ENCODE data around the gene TP53BP1.
A peak's percentile ranks its signal among the peaks of the same experiment; 100 is the strongest.

Gene TP53BP1

DNA sequence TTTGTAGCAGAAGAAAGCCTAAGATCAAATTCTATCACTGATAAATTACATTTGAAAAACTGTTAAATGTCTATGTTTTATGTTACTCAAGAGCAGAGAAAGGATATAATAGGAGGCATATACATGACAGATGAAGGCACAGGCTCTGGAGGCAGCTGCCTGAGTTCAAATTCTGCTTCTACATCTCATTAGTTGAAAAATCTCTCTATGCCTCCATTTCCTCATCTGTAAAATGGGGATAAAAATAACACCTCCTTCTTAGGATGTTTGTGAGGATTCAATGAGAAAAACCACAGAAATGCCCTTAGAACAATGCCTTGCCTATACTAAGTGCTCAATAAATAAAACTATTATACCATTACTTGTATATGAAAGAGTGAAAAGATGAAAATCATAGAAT, 21.0 kb downstream of the TP53BP1 start:
- DNase-seq (ENCODE audit: insufficient read length) (no peak), FAIRE-seq (no peak)
- TF ChIP-seq POLR2A (IDR thresholded peaks at IDR 0.05; ENCODE audit: low read depth, low read length) = no peak
- TF ChIP-seq POLR2AphosphoS5 (IDR thresholded peaks at IDR 0.05; ENCODE audit: low read depth, low read length) = no peak
- no peak for TF ChIP-seq TAF1 (IDR thresholded peaks at IDR 0.05; ENCODE audit: borderline replicate concordance, low read depth, low read length)

DNA sequence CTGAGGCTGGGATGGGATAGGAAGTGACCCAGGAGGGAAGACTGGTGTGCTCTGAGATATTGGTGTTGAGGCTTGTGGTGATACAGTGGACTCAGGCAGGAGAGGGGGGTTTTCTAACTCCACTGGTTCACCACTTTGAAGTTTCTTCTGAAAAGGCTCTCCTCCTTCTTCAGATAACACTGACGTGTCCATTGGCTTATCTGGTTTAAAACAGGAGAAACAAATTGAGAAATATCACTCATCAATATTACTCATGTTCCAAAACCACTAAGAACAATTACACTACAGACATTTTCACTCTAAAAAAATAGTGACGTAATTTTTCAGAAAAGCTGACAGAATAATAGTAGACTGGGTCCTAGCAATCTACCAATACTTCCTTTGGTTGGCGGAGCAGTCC, 23.1 kb downstream of the TP53BP1 start:
- no peak for DNase-seq (ENCODE audit: insufficient read length)
- TF ChIP-seq TAF1 (IDR thresholded peaks at IDR 0.05; ENCODE audit: borderline replicate concordance, low read depth, low read length) = no peak
- TF ChIP-seq POLR2A (IDR thresholded peaks at IDR 0.05; ENCODE audit: low read depth, low read length) = no peak
- no peak for TF ChIP-seq POLR2AphosphoS5 (IDR thresholded peaks at IDR 0.05; ENCODE audit: low read depth, low read length)
- FAIRE-seq = no peak

DNA sequence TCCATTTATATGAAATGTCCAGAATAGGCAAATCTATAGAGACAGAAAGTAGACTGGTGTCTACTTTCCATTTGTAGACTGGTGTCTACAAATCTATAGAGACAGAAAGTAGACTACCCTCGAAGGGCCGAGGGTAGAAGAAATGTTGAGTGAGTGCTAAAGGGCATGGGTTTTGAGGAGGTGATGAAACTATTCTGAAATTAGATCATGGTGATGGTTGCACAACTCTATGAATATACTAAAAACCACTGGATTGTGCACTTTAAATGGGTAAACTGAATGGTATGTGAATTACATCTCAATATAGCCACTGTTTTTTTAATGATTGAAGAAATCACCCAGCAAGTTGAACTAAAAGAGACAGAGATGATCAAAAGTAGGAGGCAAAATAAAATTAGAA, 27.9 kb downstream of the TP53BP1 start:
- DNase-seq (ENCODE audit: insufficient read length) (no peak), FAIRE-seq (no peak)
- TF ChIP-seq POLR2AphosphoS5 (IDR thresholded peaks at IDR 0.05; ENCODE audit: low read depth, low read length) = no peak
- no peak for TF ChIP-seq TAF1 (IDR thresholded peaks at IDR 0.05; ENCODE audit: borderline replicate concordance, low read depth, low read length)
- no peak for TF ChIP-seq POLR2A (IDR thresholded peaks at IDR 0.05; ENCODE audit: low read depth, low read length)

DNA sequence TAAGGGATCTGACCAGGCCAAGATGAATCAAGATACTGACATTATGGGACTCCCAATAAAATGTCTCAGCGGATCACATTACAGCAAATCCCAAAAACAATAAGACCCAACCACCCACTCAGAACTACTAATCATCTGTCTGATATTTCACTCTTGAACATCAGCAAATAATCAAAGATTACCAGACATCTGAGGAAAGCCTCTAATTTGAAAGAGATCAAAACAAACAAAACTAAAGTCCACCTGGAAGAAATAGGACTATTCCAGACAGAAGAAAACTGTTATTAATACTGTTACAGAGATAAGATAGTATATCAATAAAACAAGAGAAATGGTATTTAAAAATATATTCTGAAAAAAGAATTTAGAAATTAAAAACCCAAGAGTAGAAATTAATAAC, 29.0 kb downstream of the TP53BP1 start:
- FAIRE-seq (no peak), DNase-seq (ENCODE audit: insufficient read length) (no peak)
- no peak for TF ChIP-seq TAF1 (IDR thresholded peaks at IDR 0.05; ENCODE audit: borderline replicate concordance, low read depth, low read length)

DNA sequence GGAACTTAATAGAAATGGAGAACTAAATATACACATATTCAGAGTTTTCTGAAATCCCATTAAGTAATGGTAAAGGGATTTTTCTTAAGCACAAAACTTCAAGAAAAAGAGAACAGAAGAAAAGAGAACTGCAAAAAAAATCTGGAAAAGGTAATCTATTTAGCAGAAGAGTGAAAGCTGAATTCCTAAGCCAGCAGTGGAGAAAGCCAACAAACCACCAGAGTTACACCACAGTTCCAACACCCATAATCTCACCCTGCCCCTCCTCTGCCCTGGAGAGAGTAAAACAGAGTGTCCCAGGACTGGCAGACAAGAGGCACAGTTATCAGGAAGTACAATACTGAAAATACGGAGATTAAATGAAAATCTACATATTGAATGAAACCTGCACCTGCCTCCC, 29.4 kb downstream of the TP53BP1 start:
- TF ChIP-seq POLR2A (IDR thresholded peaks at IDR 0.05; ENCODE audit: low read depth, low read length) = no peak
- TF ChIP-seq POLR2AphosphoS5 (IDR thresholded peaks at IDR 0.05; ENCODE audit: low read depth, low read length) = no peak
- TF ChIP-seq TAF1 (IDR thresholded peaks at IDR 0.05; ENCODE audit: borderline replicate concordance, low read depth, low read length) = no peak
- FAIRE-seq (no peak), DNase-seq (ENCODE audit: insufficient read length) (no peak)

DNA sequence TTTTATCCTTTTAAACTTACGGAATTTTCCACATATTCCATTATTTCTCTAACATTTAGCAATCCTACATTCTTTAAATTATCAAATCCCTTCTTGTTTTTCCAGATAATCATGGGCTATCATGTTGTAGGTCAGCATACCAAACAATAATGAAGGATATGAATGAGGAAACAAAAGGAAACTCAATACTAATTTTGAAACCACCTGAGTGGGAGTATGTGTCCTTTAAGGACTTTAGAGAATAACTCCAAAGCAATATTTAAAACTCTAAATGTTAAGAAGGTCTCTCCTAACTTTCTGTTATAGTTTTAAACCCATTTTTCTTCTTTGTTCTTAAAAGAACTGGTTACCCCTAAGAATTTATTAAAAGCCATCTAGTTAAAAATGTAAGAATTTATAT, 43.0 kb downstream of the TP53BP1 start:
- no peak for FAIRE-seq
- DNase-seq (ENCODE audit: insufficient read length) = no peak
- TF ChIP-seq POLR2AphosphoS5 (IDR thresholded peaks at IDR 0.05; ENCODE audit: low read depth, low read length) (no peak), POLR2A (IDR thresholded peaks at IDR 0.05; ENCODE audit: low read depth, low read length) (no peak), TAF1 (IDR thresholded peaks at IDR 0.05; ENCODE audit: borderline replicate concordance, low read depth, low read length) (no peak)

DNA sequence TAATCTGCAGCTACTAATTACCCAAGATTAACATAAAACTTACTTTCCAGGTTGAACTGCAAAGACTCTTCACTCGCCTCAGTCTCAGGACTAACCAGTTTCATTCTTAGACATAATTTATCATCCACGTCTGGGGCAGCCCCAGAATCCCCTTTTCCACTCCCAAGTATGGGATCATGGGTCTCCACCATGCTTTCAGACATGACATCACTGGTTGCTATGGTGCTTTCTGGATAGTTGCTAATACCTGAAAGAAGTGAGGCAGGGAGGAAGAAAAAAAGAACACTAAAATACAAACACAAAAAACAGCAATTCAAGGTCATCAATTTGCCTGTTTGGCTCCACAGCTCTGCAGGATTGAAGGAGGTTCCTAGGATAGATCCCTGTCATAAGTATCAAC, 46.6 kb downstream of the TP53BP1 start:
- FAIRE-seq = no peak
- TF ChIP-seq POLR2A (IDR thresholded peaks at IDR 0.05; ENCODE audit: low read depth, low read length) = no peak
- no peak for TF ChIP-seq POLR2AphosphoS5 (IDR thresholded peaks at IDR 0.05; ENCODE audit: low read depth, low read length)
- no peak for TF ChIP-seq TAF1 (IDR thresholded peaks at IDR 0.05; ENCODE audit: borderline replicate concordance, low read depth, low read length)
- no peak for DNase-seq (ENCODE audit: insufficient read length)

DNA sequence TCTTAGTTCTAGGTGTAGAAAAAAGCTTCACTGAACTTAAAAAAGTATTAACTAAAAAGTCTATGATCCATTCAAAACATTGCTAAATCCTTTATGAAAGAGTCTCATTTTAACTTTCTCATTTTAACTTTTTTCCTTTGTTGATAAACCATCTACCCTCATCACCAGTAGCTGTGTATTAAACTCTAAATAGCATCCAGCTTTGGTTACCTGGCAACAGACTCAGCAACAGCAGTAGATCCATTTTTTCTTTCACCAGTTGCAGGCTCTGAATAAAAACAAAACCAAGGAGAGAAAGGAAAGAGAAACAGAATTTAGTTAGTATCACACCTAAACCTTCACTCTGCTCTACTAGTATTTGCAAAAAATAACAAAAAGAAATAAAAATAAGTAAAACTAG, 51.6 kb downstream of the TP53BP1 start:
- TF ChIP-seq POLR2AphosphoS5 (IDR thresholded peaks at IDR 0.05; ENCODE audit: low read depth, low read length) = no peak
- TF ChIP-seq POLR2A (IDR thresholded peaks at IDR 0.05; ENCODE audit: low read depth, low read length) = no peak
- TF ChIP-seq TAF1 (IDR thresholded peaks at IDR 0.05; ENCODE audit: borderline replicate concordance, low read depth, low read length) = no peak
- FAIRE-seq = peak; percentile 30
- no peak for DNase-seq (ENCODE audit: insufficient read length)

DNA sequence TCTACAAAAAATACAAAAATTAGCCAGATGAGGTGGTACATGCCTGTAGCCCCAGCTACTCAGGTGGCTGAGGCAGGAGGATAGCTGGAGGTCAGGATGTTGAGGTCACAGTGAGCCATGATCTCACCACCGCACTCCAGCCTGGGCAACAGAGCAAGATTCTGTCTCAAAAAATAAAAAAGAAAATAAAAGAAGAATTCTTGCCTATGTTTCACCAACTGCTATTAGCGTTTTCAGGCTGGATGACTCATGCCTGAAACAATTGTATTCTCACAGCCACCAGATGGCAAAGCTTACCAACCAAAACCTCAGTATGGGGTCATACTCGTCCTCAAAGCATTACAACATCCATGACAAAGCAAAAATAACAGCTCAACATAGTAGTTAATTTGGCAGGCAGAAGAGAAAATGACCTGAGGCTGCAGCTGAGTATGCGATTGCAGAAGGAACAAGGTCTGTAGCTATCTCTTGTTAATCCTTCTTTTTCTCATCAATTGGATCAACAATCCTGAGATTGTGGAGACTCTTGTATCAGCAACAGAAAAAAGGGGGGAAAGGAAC, 52.2 kb downstream of the TP53BP1 start:
- DNase-seq (ENCODE audit: insufficient read length) = no peak
- FAIRE-seq = peak; percentile 75
- TF ChIP-seq POLR2A (IDR thresholded peaks at IDR 0.05; ENCODE audit: low read depth, low read length) (no peak), TAF1 (IDR thresholded peaks at IDR 0.05; ENCODE audit: borderline replicate concordance, low read depth, low read length) (no peak), POLR2AphosphoS5 (IDR thresholded peaks at IDR 0.05; ENCODE audit: low read depth, low read length) (no peak)

DNA sequence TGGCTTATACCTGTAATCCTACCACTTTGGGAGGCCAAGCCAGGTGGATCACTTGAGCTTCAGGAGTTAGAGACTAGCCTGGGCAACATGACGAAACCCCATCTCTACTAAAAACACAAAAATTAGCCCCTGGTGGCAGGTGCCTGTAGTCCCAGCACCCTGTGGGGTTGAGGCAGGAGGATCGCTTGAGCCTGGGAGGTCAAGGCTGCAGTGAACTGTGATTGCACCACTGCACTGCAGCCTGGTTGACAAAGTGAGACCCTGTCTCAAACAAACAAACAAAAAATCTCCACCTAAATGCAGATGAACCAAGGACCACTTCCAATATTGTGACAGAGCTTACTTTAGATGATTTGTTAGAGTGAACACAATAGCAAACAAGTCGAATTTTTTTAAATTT, 53.7 kb downstream of the TP53BP1 start:
- TF ChIP-seq TAF1 (IDR thresholded peaks at IDR 0.05; ENCODE audit: borderline replicate concordance, low read depth, low read length) (no peak), POLR2A (IDR thresholded peaks at IDR 0.05; ENCODE audit: low read depth, low read length) (no peak), POLR2AphosphoS5 (IDR thresholded peaks at IDR 0.05; ENCODE audit: low read depth, low read length) (no peak)
- no peak for DNase-seq (ENCODE audit: insufficient read length)
- FAIRE-seq = no peak

DNA sequence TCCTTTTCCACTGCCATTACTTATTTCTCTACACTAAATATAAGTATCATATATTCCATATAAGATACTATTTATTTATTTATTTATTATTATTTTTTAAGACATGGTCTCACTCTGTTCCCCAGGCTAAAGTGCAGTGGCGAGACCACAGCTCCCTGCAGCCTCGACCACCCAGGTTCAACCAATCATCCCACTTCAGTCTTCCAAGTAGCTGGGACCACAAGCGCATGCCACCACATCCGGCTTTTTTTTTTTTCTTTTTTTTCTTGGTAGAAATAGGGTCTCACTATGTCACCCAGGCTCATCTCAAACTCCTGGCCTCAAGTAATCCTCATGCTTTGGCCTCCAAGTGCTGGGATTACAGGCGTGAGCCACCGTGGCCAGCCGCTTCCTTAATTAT, 56.6 kb downstream of the TP53BP1 start:
- DNase-seq (ENCODE audit: insufficient read length) (no peak), FAIRE-seq (no peak)
- no peak for TF ChIP-seq POLR2A (IDR thresholded peaks at IDR 0.05; ENCODE audit: low read depth, low read length)
- TF ChIP-seq POLR2AphosphoS5 (IDR thresholded peaks at IDR 0.05; ENCODE audit: low read depth, low read length) = no peak
- no peak for TF ChIP-seq TAF1 (IDR thresholded peaks at IDR 0.05; ENCODE audit: borderline replicate concordance, low read depth, low read length)

DNA sequence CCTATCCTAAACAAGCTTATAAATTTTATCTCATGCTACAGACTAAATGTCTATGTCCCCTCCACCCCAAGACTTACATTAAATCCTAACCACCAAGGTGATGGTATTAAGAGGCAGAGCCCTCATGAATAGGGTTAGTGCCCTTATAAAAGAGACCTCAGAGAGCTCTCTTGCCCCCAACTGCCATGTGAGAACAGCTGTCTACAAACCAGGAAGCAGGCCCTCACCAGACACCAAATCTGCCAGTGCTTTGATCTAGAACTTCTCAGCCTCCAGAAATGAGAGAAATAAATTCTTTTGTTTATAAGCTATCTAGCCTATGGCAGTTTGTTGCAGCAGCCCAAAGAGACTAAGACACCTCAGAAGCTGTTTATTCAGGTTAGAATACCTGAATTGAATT, 58.5 kb downstream of the TP53BP1 start:
- DNase-seq (ENCODE audit: insufficient read length) (no peak), FAIRE-seq (no peak)
- TF ChIP-seq POLR2A (IDR thresholded peaks at IDR 0.05; ENCODE audit: low read depth, low read length) (no peak), TAF1 (IDR thresholded peaks at IDR 0.05; ENCODE audit: borderline replicate concordance, low read depth, low read length) (no peak), POLR2AphosphoS5 (IDR thresholded peaks at IDR 0.05; ENCODE audit: low read depth, low read length) (no peak)
